ENCODE results near the gene FAM20C. TPM values are rescaled to one million over a fixed set of nuclear protein-coding genes. Genes with fewer than 3 reads are reported as not detected.

FAM20C gene
- total RNA-seq, 1 experiment from 2014 or later = 62.6 TPM

DNA sequence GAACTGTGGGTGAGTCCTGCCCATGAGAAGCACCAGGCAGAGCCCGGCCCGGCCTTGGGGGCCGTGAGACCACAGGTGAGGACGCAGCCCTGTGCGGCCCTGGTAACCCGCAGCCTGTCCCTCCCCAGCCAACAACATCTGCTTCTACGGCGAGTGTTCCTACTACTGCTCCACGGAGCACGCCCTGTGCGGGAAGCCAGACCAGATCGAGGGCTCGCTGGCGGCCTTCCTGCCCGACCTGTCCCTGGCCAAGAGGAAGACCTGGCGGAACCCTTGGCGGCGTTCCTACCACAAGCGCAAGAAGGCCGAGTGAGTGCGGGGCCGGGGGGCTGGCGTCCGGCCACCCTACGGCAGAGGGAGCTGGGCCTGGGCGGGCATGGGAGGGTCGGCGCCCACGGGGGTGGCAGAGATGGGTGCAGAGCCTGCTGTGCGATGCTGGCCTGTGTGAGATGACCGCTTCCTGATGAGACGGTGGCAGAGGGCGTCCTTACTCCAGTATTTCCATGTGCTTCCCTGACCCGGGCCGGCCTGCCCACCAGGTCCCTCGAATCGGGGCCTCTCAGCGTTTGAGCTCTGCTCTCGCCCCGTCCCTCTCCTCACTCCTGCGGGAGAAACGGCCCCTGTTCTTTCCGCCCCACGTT lies 63.5 kb downstream of the FAM20C start:
- no peak overlapping the region for H3K56ac ChIP-seq (ENCODE audit: insufficient read length, low read depth, low read length)
- peaks cover 27% of the 10 kb centered on the region for H3K9me3 ChIP-seq (ENCODE audit: control insufficient read depth, low read depth, low read length)
- H3K27me3 ChIP-seq (ENCODE audit: insufficient read depth, low read length) = no peaks in the 10 kb centered on the region
- WGBS (ENCODE audit: extremely low coverage, insufficient read length, low lambda C conversion rate) = no CpG with 5 or more reads among the region's 44 CpGs
- H3K9me3 Mint-ChIP-seq = peaks cover 43 to 66% of the 10 kb centered on the region in 2 experiments
- H3K27ac Mint-ChIP-seq = no peak overlapping the region
- H2AK5ac ChIP-seq (ENCODE audit: insufficient read length, low read length) = no peak overlapping the region
- no peak overlapping the region for H4K91ac ChIP-seq (ENCODE audit: insufficient read length, low read depth, low read length)
- no peak overlapping the region for H3K18ac ChIP-seq (ENCODE audit: insufficient read length, low read depth, low read length)
- H3K4ac ChIP-seq (ENCODE audit: low read depth, low read length) = no peak overlapping the region
- no peaks in the 10 kb centered on the region for H3K4me1 ChIP-seq (ENCODE audit: insufficient read depth, low read length)
- H2BK12ac ChIP-seq (ENCODE audit: insufficient read length, low read depth, low read length) = no peak overlapping the region
- H4K8ac ChIP-seq (replicated peaks; ENCODE audit: insufficient read length, low read depth, low read length) = no peak overlapping the region
- H3K79me1 ChIP-seq (ENCODE audit: insufficient read depth, low read depth, low read length, poor library complexity, severe bottlenecking) = no peaks in the 10 kb centered on the region
- no peak overlapping the region; the same call in 1 of the 2 replicates for H3K14ac ChIP-seq (ENCODE audit: insufficient read depth, low read length)
- no peak overlapping the region for H3K4me2 ChIP-seq (ENCODE audit: insufficient read depth, insufficient read length, low read length)
- H2BK5ac ChIP-seq (ENCODE audit: insufficient read length, low read length) = no peak overlapping the region
- H3K27me3 Mint-ChIP-seq (ENCODE audit: low read depth) = no peaks in the 10 kb centered on the region; the same call in 1 of the 2 replicates
- H3K23me2 ChIP-seq (ENCODE audit: insufficient read length, low read depth, low read length, poor library complexity, severe bottlenecking) = no peaks in the 10 kb centered on the region
- H3K23ac ChIP-seq (ENCODE audit: insufficient read length, low read depth, low read length) = no peak overlapping the region
- H2BK20ac ChIP-seq (ENCODE audit: low read depth, low read length, poor library complexity, severe bottlenecking) = no peak overlapping the region
- no peak overlapping the region for H3K27ac ChIP-seq (ENCODE audit: insufficient read length, low read depth, low read length)
- no peak for DNase-seq
- no peaks in the 10 kb centered on the region for H3K79me2 ChIP-seq (ENCODE audit: insufficient read depth, low read length)
- no peak overlapping the region for H3T11ph ChIP-seq (ENCODE audit: low read length)
- no peak overlapping the region for H3K4me3 Mint-ChIP-seq
- TF ChIP-seq, protein P1, sequence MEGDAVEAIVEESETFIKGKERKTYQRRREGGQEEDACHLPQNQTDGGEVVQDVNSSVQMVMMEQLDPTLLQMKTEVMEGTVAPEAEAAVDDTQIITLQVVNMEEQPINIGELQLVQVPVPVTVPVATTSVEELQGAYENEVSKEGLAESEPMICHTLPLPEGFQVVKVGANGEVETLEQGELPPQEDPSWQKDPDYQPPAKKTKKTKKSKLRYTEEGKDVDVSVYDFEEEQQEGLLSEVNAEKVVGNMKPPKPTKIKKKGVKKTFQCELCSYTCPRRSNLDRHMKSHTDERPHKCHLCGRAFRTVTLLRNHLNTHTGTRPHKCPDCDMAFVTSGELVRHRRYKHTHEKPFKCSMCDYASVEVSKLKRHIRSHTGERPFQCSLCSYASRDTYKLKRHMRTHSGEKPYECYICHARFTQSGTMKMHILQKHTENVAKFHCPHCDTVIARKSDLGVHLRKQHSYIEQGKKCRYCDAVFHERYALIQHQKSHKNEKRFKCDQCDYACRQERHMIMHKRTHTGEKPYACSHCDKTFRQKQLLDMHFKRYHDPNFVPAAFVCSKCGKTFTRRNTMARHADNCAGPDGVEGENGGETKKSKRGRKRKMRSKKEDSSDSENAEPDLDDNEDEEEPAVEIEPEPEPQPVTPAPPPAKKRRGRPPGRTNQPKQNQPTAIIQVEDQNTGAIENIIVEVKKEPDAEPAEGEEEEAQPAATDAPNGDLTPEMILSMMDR (conservative IDR thresholded peaks at IDR 0.05) = no peak
- H4K20me1 ChIP-seq (ENCODE audit: control insufficient read depth, insufficient read depth, insufficient read length) = no peaks in the 10 kb centered on the region
- H2BK120ac ChIP-seq (ENCODE audit: low read depth, low read length, poor library complexity, severe bottlenecking) = no peak overlapping the region
- no peak overlapping the region for H2AFZ ChIP-seq (ENCODE audit: low read length)
- H3K4me1 Mint-ChIP-seq = no peaks in the 10 kb centered on the region
- H2BK15ac ChIP-seq (ENCODE audit: low read depth, low read length) = no peak overlapping the region
- H4K5ac ChIP-seq (ENCODE audit: insufficient read length, low read depth, low read length) = no peak overlapping the region
- no peak overlapping the region for H3K9ac ChIP-seq (ENCODE audit: extremely low read depth, insufficient read length, low read length)
- H3K36me3 Mint-ChIP-seq (ENCODE audit: insufficient read depth in 1 of 3, low read depth in 3 of 3) = peaks cover 80 to 93% (median 83%) of the 10 kb centered on the region in 3 experiments
